OCI-LY3 (cell line): ENCODE results near the gene PERM1.
A peak's percentile ranks its signal among the peaks of the same experiment; 100 is the strongest.

Source experiments
- CTCF ChIP-seq: fragments of 200-600, 300-600 bp; sonication (generic); IDR thresholded peaks from 2 replicates; pipeline ENCODE4 v1.5.1; 2014; ENCODE audit warnings: antibody characterized with exemption, low read length, low read depth
- EZH2phosphoT487 ChIP-seq: fragments of 200-600 bp; shearing (Covaris generic); IDR thresholded peaks from 2 replicates; pipeline ENCODE4 v1.6.1; 2018; ENCODE audit warnings: antibody characterized with exemption, mixed run types, low read depth

- peak; percentile 48 for TF ChIP-seq CTCF
- no peak for TF ChIP-seq EZH2phosphoT487
Observed at GRCh38 chr1:938088-938683, 43.7 kb downstream of the PERM1 start.
